Measurements from ENCODE around the gene TSPAN7. TPM values are rescaled to one million over a fixed set of nuclear protein-coding genes. Genes with fewer than 3 reads are reported as not detected.

Gene TSPAN7
- total RNA-seq, 2 donors from 2014 or later = 0.60 to 0.62 TPM

- no peak overlapping the region for H3K4me3 Mint-ChIP-seq
- H3K9me3 Mint-ChIP-seq = peaks cover 0 to 3% of the 10 kb centered on the region in 2 donors
- peak in 1 of 2 donors; percentile 30 for ATAC-seq (replicated peaks in 1 of 2)
- H3K36me3 Mint-ChIP-seq (ENCODE audit: insufficient read depth in 2 of 2) = no peaks in the 10 kb centered on the region
- DNase-seq = no peak
- peaks cover 48% of the 10 kb centered on the region for H3K27me3 Mint-ChIP-seq (ENCODE audit: low read depth)
- H3K27ac Mint-ChIP-seq = no peak overlapping the region
- H3K4me1 Mint-ChIP-seq (ENCODE audit: low read depth) = no peaks in the 10 kb centered on the region
Measured at GRCh38 chrX:38601866-38602265, 40.5 kb downstream of the TSPAN7 start.

DNA sequence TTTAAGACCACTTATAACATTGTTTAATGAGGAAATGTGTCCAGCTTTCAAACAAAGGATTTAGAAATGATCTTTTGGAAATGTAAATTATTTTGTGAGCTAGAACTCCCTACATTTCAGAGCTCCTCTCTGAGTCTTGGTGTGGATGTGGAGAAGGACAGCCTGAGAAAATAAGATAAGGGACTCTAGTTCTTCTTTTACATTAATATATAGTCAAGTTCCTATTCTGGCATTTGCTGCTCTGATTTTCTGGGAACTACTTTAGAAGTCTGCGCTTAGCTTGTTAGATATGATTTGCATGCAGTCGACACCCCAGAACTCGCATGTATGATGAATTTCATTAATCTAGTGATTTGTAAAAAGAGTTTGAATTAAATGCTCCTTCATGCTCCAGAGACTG lies 45.5 kb downstream of the TSPAN7 start:
- peaks cover 28% of the 10 kb centered on the region for H3K27me3 Mint-ChIP-seq (ENCODE audit: low read depth)
- H3K27ac Mint-ChIP-seq = no peak overlapping the region
- H3K4me1 Mint-ChIP-seq (ENCODE audit: low read depth) = no peaks in the 10 kb centered on the region
- H3K9me3 Mint-ChIP-seq = no peaks in the 10 kb centered on the region
- no peak for DNase-seq
- no peaks in the 10 kb centered on the region for H3K36me3 Mint-ChIP-seq (ENCODE audit: insufficient read depth in 2 of 2)
- H3K4me3 Mint-ChIP-seq = no peak overlapping the region
- no peak for ATAC-seq (replicated peaks in 1 of 2)

DNA sequence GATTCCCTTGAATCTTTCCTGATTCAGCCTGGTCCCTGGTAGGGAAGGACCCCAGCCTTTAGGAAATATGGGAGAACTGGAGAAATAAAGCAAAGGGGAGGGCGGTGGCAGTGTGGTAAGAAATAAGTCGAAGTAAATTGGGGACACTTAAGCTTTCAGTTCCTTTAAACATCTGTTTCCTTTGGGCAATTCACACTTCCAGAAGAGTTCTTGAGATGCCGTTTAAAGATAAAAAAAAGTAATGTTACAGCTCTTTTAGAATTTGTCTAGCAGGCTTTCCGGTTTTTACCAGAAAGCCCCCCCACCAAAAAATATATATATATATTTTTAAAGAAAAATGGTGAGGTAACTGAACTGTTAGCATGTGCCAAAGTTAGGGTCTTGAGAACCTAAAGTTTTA lies 46.6 kb downstream of the TSPAN7 start:
- ATAC-seq (replicated peaks in 1 of 2) (no peak), DNase-seq (no peak)
- Mint-ChIP-seq H3K4me3 (peak overlapping the region in 1 of 2 donors; percentile 10), H3K36me3 (ENCODE audit: insufficient read depth in 2 of 2) (no peaks in the 10 kb centered on the region), H3K4me1 (ENCODE audit: low read depth) (no peaks in the 10 kb centered on the region), H3K9me3 (no peaks in the 10 kb centered on the region), H3K27me3 (ENCODE audit: low read depth) (peaks cover 16% of the 10 kb centered on the region), H3K27ac (no peak overlapping the region)

DNA sequence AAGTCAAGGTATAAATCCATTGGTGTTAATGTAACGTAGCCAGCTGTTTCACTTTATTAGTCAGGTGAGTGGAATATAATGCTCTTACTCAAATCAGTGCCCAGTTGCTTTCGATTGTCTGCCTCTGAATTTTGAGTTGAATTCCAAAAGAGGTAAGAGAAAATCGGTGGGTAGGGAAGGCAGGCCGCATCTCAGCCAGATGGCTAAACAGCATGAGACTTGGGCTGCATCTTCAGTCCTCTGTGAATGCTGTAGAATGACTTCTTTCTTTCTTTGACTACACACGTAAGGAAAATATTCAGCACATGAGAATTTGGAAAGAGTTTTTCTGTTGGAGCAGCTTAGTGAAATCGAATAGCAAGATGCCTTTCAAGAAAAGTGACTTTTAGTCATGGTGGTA lies 49.5 kb downstream of the TSPAN7 start:
- H3K27me3 Mint-ChIP-seq (ENCODE audit: low read depth) = peaks cover 25% of the 10 kb centered on the region
- H3K4me3 Mint-ChIP-seq = no peak overlapping the region
- H3K27ac Mint-ChIP-seq = no peak overlapping the region
- ATAC-seq (replicated peaks in 1 of 2) (no peak), DNase-seq (no peak)
- H3K9me3 Mint-ChIP-seq = no peaks in the 10 kb centered on the region
- no peaks in the 10 kb centered on the region for H3K36me3 Mint-ChIP-seq (ENCODE audit: insufficient read depth in 2 of 2)
- H3K4me1 Mint-ChIP-seq (ENCODE audit: low read depth) = no peaks in the 10 kb centered on the region

DNA sequence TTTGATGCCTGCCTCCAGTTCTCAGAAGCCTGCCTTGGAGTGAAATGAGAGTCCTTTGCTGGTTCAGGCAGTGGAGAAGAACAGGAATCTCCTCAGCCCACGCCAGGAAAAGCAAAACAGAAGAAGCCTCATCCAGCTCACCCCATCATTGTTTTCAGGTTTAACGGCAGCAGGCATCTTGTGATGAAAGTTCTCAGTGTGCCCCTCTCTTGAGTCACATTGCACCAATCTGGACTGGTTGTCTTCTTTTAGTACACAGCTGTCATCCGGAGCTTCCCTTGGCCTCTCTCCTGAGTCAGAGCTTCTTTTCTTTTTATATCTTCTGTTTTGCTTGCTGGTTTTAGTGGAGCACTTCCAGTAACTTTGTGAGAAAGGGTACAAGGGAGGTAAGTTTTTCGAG lies 50.9 kb downstream of the TSPAN7 start:
- H3K27ac Mint-ChIP-seq = no peak overlapping the region
- ATAC-seq (replicated peaks in 1 of 2) = no peak

DNA sequence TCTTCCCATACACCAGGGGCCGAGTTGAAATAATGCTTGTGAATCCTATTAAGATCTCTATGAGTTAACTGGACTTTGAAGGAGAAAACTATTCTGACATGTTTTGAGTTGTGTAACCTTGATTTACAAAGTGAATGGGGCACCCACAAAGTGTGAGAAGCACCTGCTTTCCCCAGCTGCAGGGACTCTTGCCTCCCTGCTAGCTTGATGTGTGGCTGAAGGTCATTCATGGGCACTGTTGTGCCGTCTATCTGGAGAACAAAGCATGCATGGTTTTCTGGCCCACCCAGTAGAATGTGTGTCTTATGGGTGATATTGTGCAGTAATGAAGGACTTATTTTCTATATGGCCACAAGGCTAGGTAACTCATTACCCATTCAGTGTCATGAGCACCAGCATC lies 53.1 kb downstream of the TSPAN7 start:
- Mint-ChIP-seq H3K4me3 (no peak overlapping the region), H3K27ac (no peak overlapping the region), H3K4me1 (ENCODE audit: low read depth) (no peaks in the 10 kb centered on the region), H3K9me3 (no peaks in the 10 kb centered on the region), H3K36me3 (ENCODE audit: insufficient read depth in 2 of 2) (no peaks in the 10 kb centered on the region), H3K27me3 (ENCODE audit: low read depth) (peaks cover 25% of the 10 kb centered on the region)
- DNase-seq (no peak), ATAC-seq (replicated peaks in 1 of 2) (no peak)

More for the DNA sequence above, 50.9 kb downstream of the TSPAN7 start:
- H3K9me3 Mint-ChIP-seq = no peaks in the 10 kb centered on the region
- peaks cover 25% of the 10 kb centered on the region for H3K27me3 Mint-ChIP-seq (ENCODE audit: low read depth)
- no peaks in the 10 kb centered on the region for H3K4me1 Mint-ChIP-seq (ENCODE audit: low read depth)
- H3K36me3 Mint-ChIP-seq (ENCODE audit: insufficient read depth in 2 of 2) = no peaks in the 10 kb centered on the region
- H3K4me3 Mint-ChIP-seq = no peak overlapping the region
- no peak for DNase-seq

DNA sequence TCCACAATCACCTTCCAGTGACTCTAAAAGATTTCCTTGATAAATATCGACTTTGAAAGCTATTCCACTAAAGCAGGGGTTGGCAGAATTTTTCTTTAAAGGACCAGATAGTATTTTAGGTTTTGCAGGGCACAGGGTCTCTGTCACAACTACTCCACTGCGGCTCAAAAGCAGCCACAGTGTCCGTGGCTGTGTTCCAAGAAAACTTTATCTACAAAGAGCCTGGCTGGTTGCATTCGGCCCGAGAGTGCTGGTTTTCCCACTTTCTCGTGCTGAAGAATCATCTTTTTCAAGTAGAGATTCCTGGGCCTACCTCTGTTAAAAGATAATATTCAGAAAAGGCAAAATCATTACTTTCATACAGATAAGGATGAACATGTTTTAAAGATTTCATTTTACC lies 55.6 kb downstream of the TSPAN7 start:
- no peaks in the 10 kb centered on the region for H3K4me1 Mint-ChIP-seq (ENCODE audit: low read depth)
- H3K4me3 Mint-ChIP-seq = no peak overlapping the region
- H3K36me3 Mint-ChIP-seq (ENCODE audit: insufficient read depth in 2 of 2) = no peaks in the 10 kb centered on the region
- peaks cover 33% of the 10 kb centered on the region for H3K27me3 Mint-ChIP-seq (ENCODE audit: low read depth)
- no peak overlapping the region for H3K27ac Mint-ChIP-seq
- DNase-seq (no peak), ATAC-seq (replicated peaks in 1 of 2) (no peak)
- H3K9me3 Mint-ChIP-seq = no peaks in the 10 kb centered on the region

- Mint-ChIP-seq H3K36me3 (ENCODE audit: insufficient read depth in 2 of 2) (no peaks in the 10 kb centered on the region), H3K27ac (no peak overlapping the region), H3K4me3 (no peak overlapping the region), H3K4me1 (ENCODE audit: low read depth) (no peaks in the 10 kb centered on the region), H3K9me3 (no peaks in the 10 kb centered on the region), H3K27me3 (ENCODE audit: low read depth) (peaks cover 46% of the 10 kb centered on the region)
- DNase-seq = no peak
- no peak for ATAC-seq (replicated peaks in 1 of 2)
Measured at GRCh38 chrX:38618180-38618579, 56.8 kb downstream of the TSPAN7 start.

GRCh38 chrX:38620623-38621022 lies 59.3 kb downstream of the TSPAN7 start:
- Mint-ChIP-seq H3K4me1 (ENCODE audit: low read depth) (no peaks in the 10 kb centered on the region), H3K4me3 (no peak overlapping the region), H3K36me3 (ENCODE audit: insufficient read depth in 2 of 2) (no peaks in the 10 kb centered on the region), H3K27me3 (ENCODE audit: low read depth) (peaks cover 56% of the 10 kb centered on the region), H3K27ac (no peak overlapping the region), H3K9me3 (no peaks in the 10 kb centered on the region)
- ATAC-seq (replicated peaks in 1 of 2) = no peak
- DNase-seq = no peak

DNA sequence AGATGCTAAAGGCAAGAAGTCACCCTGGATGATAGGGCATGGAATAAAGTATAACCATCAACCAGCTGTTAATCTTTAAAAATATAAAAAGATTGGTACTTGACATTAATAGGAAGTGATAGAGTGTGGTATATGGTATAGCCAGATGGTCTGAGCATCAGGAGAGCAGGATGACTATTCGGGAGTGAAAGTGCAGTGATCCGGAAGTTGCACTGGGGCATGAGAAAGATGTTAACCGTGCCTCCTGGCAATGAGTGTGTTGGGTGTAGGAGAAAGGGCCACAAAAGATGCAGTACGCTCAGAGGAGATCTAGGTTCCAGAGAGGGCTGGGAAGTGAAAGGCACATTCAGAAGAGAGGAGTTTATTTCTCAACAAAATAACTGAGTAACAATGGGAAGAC lies 65.0 kb downstream of the TSPAN7 start:
- H3K27ac Mint-ChIP-seq = no peak overlapping the region
- no peak for ATAC-seq (replicated peaks in 1 of 2)

GRCh38 chrX:38627683-38628082 lies 66.3 kb downstream of the TSPAN7 start:
- no peaks in the 10 kb centered on the region for H3K9me3 Mint-ChIP-seq
- peak; percentile 15 to 33 for DNase-seq
- no peak overlapping the region for H3K4me3 Mint-ChIP-seq
- no peak overlapping the region for H3K27ac Mint-ChIP-seq
- H3K27me3 Mint-ChIP-seq (ENCODE audit: low read depth) = peaks cover 39% of the 10 kb centered on the region
- peak; percentile 68 to 84 for ATAC-seq (replicated peaks in 1 of 2)
- H3K36me3 Mint-ChIP-seq (ENCODE audit: insufficient read depth in 2 of 2) = no peaks in the 10 kb centered on the region
- peaks cover 4% of the 10 kb centered on the region for H3K4me1 Mint-ChIP-seq (ENCODE audit: low read depth)

More for the DNA sequence above, 65.0 kb downstream of the TSPAN7 start:
- no peaks in the 10 kb centered on the region for H3K4me1 Mint-ChIP-seq (ENCODE audit: low read depth)
- no peak for DNase-seq
- no peaks in the 10 kb centered on the region for H3K9me3 Mint-ChIP-seq
- H3K27me3 Mint-ChIP-seq (ENCODE audit: low read depth) = peaks cover 53% of the 10 kb centered on the region
- H3K4me3 Mint-ChIP-seq = no peak overlapping the region
- no peaks in the 10 kb centered on the region for H3K36me3 Mint-ChIP-seq (ENCODE audit: insufficient read depth in 2 of 2)

DNA sequence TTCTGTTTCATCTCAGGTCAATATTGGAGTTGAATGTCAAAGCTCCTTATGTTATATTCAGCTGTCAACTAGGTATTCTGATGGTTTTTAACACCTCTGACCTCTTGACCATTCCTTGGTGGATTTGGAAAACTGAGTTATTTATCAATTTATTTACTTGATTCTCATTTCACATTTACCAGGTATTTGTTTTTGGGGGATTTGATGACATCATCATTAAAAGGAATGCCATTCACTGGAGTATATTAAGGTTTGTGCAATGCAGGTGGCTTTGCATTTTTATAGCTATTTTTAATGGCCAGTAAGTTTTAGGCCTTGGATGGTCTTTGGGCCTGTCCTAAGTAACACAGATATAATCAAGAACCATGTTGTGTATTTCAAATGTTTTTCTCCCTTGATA lies 67.2 kb downstream of the TSPAN7 start:
- Mint-ChIP-seq H3K36me3 (ENCODE audit: insufficient read depth in 2 of 2) (no peaks in the 10 kb centered on the region), H3K27me3 (ENCODE audit: low read depth) (peaks cover 30% of the 10 kb centered on the region), H3K27ac (no peak overlapping the region), H3K9me3 (no peaks in the 10 kb centered on the region), H3K4me3 (no peak overlapping the region), H3K4me1 (ENCODE audit: low read depth) (peaks cover 7% of the 10 kb centered on the region)
- ATAC-seq (replicated peaks in 1 of 2) (no peak), DNase-seq (no peak)

DNA sequence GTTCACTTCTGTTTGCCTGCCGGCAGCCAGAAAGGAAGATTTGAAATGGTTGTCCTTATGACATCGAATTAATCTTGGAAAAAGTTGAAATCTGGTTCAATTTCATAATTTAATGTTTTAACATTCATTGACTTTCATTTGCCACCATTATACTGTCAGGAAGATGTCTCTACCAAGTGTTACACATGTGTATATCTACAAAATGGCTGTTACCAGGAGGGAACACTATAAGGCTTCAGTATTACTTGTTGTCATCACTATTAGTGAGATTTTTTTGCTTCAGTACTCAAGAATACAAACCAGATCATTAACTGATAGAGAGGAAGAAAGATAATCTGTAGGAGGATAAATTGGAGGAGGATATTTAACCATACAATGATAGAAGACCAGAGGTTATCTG lies 71.2 kb downstream of the TSPAN7 start:
- Mint-ChIP-seq H3K36me3 (ENCODE audit: insufficient read depth in 2 of 2) (no peaks in the 10 kb centered on the region), H3K27ac (no peak overlapping the region), H3K4me1 (ENCODE audit: low read depth) (peaks cover 7% of the 10 kb centered on the region), H3K4me3 (peak overlapping the region in 1 of 2 donors; percentile 35), H3K27me3 (ENCODE audit: low read depth) (peaks cover 8% of the 10 kb centered on the region), H3K9me3 (no peaks in the 10 kb centered on the region)
- ATAC-seq (replicated peaks in 1 of 2) = no peak
- no peak for DNase-seq

DNA sequence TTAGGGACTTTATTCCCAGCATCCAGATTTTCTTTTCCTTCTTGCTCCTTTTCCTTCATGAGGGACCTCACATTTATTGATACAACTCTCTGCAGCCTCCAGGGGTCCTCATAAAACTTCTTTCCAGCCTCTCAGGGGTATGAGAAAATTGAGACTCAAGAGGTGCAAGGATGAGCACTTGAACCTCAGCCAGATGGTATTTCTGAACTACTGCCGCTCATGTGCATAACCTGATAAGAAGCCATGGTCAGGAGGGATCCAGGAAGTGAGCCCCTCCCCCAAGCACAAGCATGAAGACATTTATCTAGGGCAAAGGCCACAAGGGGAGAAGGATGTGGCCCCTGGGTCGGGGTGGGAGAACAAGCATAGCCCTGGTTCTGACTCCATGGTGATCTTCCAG lies 73.3 kb downstream of the TSPAN7 start:
- DNase-seq = no peak
- Mint-ChIP-seq H3K27me3 (ENCODE audit: low read depth) (peaks cover 14% of the 10 kb centered on the region), H3K27ac (no peak overlapping the region), H3K4me3 (no peak overlapping the region), H3K36me3 (ENCODE audit: insufficient read depth in 2 of 2) (no peaks in the 10 kb centered on the region), H3K4me1 (ENCODE audit: low read depth) (peaks cover 7% of the 10 kb centered on the region), H3K9me3 (no peaks in the 10 kb centered on the region)
- no peak for ATAC-seq (replicated peaks in 1 of 2)

All from activated T-cell treated with anti-CD3 and anti-CD28 coated beads, Interleukin-2, amount 50 U/mL, for 72 hours (primary cell).